ENCODE results near the gene RMI2.
A peak's percentile ranks its signal among the peaks of the same experiment; 100 is the strongest.
"Not testable (repeated sequence)": the region's sequence is repeated elsewhere in the genome, so short reads cannot be mapped to it uniquely, and the experiment has no call there.

Gene RMI2

DNA sequence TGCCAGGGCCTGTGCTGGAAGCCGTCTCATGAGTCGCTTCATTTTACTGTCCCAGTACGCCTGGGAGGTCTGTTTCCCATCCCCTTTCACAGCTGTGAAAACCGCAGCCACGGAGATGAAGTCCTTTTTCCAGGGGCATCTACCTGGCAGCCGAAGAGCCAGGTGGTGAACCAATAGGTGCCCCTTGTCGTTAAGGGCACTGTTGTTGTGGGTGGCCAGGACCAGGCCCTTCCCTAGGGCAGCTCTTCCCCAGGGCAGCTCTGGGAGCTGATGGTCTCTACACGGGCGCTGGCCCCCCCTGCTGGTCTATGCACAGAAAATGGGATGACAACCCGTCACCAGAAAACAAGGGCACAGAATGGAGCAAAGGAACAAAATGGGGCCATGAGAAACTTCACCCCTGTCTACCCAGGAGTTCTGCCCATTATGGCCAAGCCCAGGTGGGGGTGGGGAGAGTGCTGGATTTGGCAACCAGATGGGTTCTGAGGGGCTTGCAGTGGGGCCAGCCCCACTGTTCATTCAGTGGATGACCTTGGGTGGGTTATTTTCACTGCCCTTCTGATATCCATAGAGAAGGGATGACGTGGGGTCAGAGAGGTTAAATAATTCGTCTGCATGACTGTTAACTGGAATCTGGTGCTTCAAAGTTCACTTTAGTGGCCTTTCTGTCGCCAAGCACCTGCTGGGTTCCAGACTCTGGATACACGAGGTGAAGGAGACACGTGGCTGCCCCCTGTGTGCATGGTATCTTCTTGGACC lies 11.5 kb downstream of the RMI2 start:
- DNase-seq, result peak; percentile 10

DNA sequence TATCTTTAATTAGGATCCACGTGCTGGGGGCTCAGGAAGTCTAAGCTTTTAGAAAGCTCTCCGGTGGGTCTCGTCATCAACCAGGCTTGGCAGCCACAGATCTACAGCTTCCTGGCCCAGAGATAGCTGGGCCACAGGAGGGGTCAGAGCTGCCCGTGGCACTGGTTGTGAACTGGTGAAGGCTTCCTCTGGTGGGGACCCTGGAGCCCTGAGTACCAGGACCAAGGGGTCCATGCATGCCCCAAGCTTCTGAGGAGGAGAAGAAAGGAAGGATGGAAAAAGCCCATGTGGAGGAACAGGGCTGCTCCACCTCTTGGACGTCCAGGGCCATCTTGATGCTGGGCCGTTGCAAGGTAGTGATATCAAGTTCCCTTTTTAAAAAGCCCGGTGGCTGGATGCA lies 13.3 kb downstream of the RMI2 start:
- no peak for DNase-seq

DNA sequence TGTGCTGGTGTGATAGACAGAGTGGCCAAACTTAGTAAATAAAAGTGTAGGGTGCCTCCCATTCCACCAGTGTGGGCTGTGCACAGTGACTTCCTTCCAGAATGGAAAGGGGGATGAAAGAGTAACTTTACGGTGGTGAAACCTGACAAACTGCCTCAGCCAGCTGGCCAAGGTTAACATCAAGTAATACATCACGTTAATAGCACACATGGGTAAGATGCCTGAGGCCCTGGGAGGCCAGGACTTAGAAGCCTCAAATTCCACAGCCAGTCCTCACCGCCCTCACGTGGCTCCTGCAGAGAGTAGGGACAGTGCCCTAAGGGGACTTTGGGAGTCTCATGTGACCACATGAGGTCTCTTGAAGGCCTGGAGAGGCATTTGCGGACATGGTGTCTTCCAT lies 14.1 kb downstream of the RMI2 start:
- DNase-seq, result no peak

DNA sequence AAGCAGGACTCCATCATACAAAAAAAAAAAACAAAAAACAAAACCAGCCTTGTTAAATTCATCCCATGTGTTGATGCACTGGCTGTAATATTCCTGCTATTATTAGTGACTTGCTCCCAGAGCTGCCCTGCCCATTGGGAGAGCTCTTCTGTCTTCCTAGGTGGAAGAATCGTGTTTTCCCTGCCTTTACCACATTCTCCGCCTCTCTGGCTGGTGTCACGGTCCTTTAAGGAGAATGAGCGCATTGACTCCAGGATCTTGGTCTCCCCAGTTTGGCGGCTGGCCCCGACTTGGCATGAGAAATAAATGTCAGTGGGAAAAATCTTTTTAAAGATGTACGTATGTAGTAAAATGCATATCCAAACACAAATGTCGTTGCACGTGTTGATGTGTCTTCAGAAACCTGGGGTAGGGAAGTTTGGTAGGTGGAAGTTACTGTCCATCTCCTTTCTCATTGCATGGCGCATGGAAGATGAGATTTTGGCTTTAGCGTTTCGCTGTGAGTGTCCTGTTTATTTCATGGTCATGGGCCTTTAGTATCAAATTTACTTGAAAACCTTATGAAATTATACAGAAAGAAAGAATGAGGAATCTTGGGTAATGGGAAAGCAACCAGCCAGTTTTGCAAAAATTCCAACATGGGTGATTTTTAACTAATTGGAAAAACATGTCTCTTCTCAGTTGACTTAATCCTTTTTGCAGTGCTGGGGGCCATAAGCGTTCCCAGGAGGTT lies 15.5 kb downstream of the RMI2 start:
- DNase-seq, result no peak

DNA sequence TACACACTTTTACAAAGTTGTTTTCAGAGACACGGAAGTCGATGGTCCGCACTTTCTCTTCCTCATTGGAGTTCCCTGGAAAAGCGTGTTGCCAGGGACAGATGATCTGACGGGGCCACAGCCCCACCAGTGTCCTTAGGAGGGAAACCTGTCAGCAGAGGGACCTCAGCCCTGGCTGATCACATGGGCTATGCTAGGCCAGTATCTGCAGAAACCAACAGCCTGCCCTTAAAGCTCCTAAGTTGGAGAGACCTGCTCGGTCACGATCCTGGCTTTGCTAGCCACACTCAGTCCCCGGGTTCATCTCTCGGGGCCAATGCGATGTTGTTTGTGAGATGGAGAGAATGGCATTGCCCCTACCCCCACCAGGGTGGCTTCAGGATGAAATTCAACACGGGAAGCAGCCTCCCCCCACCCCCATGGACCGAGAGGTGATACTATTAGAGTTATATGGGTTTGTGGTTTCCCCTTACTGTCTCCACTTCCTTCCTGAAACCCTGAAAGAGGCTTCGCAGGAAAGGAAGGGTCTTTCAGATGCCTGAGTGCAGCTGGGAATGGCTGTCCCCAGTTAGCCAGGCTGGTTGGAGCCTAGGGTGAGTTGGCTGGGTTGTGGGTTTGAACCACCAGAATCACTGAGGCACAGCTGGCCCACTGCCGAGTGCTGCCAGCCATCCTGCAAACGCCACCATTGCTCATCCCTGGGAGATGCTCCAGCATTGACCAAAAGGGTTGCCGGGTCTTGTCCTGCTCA lies 16.6 kb downstream of the RMI2 start:
- DNase-seq, result no peak

DNA sequence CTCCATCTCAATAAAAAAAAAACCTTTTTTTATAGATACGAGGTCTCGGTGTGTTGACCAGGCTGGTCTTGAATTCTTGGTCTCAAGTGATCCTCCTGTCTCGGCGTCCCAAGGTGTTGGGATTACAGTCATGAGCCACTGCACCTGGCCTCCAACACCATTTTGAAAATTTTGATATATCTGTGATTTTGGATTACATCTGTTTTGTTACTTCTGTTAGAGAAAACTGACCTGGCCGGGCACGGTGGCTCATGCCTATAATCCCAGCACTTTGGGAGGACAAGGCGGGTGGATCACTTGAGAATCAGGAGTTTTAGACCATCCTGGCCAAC lies 18.6 kb downstream of the RMI2 start:
- DNase-seq, result no peak

DNA sequence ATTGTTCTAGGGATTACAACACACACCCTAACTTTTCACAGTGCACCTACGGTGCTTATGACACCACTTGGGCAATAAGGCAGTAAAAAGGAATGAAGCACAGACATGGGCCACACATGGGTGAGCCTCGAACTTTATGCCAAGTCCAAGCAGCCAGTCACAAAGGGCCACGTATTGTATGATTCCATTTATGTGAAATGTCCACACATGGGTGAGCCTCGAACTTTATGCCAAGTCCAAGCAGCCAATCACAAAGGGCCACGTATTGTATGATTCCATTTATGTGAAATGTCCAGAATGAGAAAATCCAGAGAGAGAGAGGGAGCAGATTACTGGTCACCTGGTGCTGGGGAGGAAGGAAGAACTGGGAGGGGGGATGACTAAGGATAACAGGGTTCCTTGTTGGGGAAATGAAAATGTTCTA lies 22.2 kb downstream of the RMI2 start:
- no peak for DNase-seq

DNA sequence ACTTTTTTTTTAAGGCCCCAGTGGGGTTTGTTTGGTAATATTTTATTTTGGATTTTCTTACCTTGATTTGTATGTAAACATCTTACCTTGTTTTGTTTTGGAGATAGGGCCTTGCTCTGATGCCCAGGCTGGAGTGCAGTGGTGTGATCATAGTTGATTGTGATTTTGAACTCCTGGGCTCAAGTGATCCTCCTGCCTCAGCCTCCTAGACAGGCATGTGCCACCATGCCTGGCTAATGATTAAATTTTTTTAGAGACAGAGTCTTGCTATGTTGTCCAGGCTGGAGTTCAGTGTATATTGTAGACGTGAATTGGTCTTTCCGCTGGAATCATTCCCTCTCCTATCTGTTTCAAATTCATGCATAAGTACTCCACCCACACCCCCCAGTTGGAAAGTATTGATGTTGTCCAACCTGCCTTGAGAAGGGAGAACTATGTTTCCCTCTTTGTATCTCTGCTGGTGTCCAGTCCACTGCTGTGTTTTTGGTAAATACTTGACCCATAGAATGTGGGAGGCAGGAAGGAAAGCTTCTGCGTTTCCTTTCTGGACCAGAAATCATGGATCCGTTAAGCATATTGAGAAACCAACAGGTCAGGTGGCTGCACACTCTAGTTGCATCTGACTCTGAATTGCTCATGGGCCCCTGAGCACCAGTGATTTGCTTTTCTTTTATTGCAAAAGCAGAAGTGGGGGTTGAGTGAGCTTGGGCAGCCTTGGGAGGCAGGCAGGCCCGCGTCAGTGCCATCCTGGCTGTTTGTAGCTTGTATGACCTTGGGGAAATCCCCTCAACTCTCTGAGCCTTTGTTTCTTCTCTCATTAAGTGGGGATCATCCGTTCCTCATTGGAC lies 25.0 kb downstream of the RMI2 start:
- no peak for DNase-seq

DNA sequence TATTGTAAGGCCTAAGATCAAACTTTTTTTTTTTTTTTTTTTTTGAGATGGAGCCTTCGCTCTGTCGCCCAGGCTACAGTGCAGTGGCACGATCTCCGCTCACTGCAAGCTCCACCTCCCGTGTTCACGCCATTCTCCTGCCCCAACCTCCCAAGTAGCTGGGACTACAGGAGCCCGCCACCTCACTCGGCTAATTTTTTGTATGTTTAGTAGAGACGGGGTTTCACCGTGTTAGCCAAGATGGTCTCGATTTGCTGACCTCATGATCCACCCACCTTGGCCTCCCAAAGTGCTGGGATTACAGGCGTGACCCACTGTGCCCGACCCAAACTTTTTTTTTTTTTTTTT lies 25.6 kb downstream of the RMI2 start:
- DNase-seq, result not testable (repeated sequence)

DNA sequence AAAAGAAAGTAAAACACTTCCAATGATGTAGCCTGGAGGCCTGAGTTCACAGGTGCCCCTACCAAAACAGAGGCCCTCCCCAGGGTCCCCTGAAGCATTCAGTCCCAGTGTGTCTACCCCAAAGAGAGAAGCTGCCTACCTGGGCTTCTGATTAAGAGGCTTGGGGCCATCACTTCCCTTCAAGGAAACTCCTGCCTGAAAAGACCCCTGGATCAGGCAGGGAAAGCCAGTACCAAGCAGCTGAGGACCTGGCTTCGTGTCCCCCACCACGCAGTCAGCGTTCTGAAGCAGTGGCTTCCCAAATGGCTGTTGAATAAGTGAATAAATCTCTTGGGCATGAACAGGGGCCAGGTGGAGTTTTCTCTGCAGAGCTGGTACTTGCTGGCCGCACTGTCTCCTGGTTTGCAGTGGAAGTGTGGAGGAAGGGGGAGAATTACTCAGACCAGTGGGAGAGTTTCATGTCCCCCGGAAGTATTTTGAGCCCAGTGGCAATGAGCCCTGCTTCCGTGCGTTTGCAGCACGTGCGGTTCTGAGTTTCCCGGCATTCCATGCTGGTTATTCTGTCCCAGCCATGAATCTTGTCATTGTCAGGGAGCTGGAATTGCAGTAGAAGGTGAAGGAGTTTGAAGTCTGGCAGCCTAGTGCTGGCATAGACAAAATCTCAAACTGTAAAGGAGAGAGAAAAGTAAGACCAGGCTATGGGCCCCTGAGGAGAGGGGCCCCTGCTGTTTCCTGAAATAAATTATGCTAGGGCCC lies 27.0 kb downstream of the RMI2 start:
- no peak for DNase-seq

DNA sequence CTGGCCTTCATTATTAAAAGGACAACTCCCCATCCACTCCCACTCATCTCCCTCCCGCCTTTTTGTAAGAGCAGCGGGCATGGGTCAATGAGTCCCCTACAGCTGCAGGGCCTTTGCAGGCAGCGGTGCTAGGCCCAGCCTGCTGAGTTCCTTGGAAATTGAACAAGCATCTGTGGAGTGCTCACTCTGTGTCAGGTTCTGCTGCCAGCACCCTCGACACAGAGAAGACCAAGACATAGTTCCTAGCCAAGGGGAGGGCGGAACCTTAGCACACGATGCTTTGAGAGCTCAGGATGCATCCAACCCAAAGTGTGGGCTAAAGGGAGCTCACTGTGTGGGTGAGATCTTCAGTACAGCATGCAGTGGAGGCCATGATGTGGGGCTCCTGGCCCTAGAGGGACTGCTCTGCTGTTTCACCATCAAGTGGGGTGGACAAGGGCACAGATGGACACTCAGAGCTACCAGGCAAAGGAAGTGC lies 27.6 kb downstream of the RMI2 start:
- no peak for DNase-seq

DNA sequence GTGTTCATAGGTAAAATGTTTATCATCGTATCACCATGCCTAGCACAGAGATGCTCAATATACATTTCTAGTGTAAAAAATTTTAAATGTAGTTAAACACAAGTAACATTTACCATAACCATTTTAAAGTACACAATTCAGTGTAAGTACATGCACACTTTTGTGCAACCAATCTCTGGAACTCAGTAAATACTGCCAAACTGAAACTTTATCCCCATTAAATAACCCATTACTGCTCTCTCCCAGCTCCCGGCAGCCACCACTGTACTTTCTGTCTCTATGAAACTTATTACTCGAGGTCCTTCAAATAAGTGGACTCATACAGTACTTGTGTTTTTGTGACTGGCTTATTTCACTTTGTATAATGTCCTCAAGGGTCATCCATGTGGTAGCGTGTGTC lies 29.0 kb downstream of the RMI2 start:
- DNase-seq, result no peak

DNA sequence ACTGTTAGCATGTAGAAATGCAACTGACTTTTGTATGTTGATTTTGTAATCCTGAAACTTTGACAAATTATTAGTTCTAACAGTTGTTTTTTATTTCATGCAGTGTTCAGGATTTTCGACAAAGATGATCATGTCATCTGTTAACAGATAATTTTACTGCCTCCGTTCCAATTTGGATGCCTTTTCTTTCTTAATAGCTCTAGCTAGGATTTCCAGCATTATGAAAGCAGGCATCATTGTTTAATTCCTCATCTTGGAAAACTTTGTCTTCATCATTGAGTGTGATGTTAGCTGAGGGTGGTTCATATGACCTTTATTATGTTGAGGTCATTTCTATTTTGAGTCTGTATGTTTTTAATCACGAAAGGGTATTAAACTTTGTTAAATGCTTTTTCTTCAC lies 31.9 kb downstream of the RMI2 start:
- no peak for DNase-seq

DNA sequence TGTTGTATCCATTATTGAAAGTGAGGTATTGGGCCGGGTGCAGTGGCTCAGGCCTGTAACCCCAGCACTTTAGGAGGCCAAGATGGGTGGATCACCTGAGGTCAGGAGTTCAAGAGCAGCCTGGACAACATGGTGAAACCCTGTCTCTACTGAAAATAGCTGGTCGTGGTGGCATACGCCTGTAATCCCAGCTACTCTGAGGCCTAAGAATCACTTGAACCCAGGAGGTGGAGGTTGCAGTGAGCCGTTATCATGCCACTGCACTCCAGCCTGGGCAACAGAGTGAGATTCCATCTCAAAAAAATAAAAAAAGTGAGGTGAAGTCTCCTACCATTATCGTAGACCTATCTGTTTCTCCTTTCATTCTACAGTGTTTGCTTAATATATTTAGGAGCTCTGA lies 33.7 kb downstream of the RMI2 start:
- DNase-seq, result not testable (repeated sequence)

DNA sequence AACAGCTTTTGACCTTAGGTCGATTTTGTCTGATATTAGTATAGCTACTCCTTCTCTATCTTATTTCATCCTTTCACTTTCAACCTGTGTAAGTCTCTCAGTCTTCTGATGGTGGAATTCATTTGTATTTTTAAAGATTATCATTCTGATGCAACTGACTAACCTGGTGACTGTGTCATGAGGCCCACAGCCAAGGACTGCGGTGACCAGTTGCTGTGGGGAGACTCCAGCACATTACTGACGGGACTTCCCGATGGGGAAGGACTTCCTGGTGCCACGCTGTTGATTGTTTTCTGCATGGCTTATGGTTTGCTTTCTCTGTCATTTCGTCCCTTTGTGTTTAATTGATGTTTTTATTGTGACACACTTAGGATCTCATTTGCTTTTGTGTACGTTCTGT lies 34.2 kb downstream of the RMI2 start:
- DNase-seq, result no peak

DNA sequence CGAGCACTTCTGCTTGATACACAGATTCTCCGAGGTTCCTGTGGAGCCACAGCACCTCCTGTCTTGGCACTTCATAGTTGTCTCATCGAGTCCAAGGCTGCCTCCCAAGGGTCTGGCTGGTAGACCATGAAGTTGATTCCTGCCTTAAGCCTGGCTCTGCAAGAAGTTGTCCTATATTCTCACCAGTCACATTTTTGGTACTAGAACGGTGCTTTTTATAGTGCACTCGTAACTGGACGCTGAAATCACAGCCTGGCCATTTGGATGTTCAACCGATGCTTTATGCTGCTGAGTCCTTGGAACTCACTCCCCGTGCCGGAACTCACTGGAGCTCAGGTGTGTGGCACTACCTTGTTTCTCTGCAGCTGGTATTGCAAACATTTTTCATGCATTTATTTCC lies 35.6 kb downstream of the RMI2 start:
- no peak for DNase-seq

DNA sequence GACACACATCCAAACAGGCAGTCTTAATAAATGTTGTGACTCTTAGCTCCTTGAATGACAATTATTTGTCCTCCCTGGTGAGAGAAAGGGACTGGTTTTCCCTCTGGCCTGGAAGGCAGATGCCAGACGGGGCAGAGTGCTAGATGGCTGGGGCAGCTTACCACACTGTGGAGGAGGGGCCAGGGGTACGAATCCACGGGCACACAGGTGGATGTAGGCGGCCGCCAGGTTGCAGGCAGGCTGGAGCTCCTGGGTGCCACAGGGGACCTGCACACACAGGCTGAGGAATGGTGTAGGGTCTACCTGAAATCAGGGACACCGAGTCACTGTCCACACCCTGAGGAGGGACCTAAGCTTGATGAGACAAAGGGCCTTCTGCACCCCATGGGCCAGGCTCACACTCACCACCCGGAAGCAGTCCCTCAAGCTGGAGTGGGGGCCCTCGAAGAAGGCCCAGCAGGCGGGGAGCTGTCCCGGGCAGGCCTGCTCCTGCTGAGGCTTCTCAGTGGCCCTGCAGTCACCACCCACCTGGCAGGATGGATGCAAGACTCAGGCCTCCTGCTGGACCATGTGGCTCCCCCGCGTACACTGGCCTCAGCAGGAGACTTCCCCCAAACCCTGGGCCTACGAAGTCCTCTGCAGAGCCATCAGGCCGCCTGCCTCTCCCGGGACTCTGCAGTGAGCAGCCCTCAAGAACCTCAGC lies 38.4 kb downstream of the RMI2 start:
- DNase-seq, result no peak

DNA sequence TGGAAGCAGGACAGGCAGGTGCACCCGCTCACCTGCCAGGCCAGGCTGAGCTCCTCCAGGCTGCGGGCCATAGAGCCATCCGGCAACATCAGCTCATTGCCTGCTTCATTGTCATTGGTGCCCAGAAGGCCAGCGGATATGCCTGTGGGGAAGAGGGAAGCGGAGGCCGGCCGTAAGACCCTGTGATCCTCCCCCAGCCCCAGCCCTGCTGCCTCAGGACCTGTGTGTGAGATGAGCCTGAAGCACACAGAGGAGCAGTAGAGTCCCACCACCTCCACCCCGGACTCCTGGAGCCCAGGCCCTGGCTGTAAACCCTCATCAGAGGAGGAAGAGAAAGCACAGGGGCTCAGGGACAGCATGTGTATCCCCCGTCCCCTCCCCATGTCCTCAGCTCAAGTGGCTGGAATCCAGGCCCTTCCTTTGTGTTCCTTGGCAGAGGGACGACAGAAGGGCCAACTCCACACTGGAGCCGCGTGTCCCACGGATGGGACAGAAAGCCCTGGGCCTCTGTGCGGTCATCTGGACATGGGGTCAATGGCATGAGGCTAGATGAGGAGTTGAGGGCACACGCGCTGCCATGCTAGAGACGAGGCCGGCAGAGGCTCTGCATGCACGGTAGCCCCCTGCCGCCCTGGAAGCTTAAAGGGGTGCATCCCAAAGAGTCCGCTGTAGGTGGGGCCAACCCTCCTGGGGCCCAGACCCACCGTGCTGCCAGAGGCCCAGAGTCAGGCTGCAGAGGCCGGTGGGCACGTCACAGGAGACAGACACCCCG lies 39.1 kb downstream of the RMI2 start:
- no peak for DNase-seq

DNA sequence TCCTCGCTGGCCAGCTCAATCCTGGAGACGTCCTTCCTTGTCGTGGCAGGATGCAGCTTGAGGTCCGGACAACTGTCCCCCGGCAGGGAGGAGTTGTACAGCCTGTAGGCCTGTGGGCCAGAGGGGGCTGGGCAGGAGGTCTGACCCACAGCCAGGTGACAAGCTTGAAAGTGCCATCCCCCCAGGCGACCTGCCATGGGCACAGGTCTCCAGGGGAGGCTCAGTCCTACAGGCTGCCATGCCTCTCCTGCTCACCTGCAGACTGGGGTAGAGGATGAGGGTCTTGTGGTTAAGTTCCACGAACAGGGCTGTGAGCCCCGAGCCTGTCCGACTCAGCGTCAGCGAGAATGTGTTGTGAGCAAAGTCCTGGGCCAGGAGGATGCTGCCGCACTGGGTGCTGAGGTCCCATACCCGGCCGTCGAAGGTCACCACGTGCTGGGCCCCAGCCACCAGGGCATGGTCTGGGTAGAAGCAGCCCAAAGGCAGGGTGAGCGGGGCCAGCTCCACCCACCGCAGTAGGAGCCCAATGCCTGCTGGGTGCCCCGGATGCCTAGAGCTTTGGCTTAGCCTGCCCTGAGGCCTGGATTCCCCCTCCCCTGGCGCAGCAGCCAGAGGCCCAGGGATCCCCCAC lies 39.8 kb downstream of the RMI2 start:
- DNase-seq, result no peak

DNA sequence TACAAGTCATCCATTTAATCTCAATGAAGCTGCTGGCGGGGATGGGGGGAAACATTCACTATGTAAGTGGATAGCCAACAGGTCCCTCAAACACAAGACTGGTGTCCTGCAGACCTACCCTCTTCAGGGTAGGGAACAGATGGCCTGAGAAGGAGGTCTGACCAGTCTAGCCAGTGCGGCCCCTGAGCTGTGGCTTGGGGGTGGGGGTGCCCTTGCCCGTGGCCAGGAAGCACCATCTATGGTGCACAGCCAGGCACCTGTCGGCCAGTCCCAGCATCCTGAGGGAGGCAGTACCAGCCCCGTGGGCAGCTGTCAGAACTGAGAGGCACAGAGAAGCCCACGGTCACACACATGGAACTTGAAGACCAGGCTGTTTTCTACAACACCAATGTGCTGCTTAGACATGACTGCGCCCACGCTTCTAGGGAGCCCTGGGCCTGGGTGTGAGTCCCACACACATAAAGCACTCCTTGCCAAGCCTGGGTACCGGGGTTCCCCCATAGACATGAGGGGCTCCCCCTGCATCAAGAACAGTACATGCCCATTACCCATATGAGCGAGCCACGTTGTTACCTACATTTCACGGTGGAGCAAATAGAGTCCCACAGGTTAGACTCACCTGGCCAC lies 40.9 kb downstream of the RMI2 start:
- DNase-seq, result no peak
